H1 (cell line): ENCODE data around the gene MBLAC2. TPM values are rescaled to one million over a fixed set of nuclear protein-coding genes. Genes with fewer than 3 reads are reported as not detected.

Experiments
- CTCF ChIA-PET: fragments of 300-600 bp; sonication (Branson Sonifier 250); formaldehyde crosslinking; loops from one replicate; lab custom pipeline; 2021; ENCODE audit not compliant: partially characterized antibody; lab: Charles Lee
- POLR2A ChIA-PET: fragments of 300-600 bp; sonication (Branson Sonifier 250); formaldehyde crosslinking; loops from one replicate; lab custom pipeline; 2021; ENCODE audit warnings: inconsistent platforms; ENCODE audit not compliant: partially characterized antibody; lab: Charles Lee
- DNase-seq, 2 experiments: peaks; one replicate each; pipeline versions ENCODE4 v3.0.0 to v3.0.0-alpha.2; 2010 to 2022; ENCODE audit warnings: low spot score in 2 of 2, low read depth in 1 of 2, mixed read lengths in 1 of 2
- FAIRE-seq: peaks from 2 replicates; lab custom pipeline; 2011; peaks lifted over from hg19 to GRCh38; lab: Jason Lieb, UNC
- H2AFZ ChIP-seq: 2 replicates; pipeline ENCODE4 v1.8.1; 2012; ENCODE audit warnings: low read length, inconsistent platforms
- H2AK5ac ChIP-seq: 2 replicates; pipeline ENCODE4 v1.6.1; 2013; ENCODE audit warnings: low read depth, low read length
- H2BK120ac ChIP-seq: replicated peaks from 2 replicates; pipeline ENCODE3; 2013; ENCODE audit warnings: low read depth, low read length, inconsistent platforms
- H2BK12ac ChIP-seq: 2 replicates; pipeline ENCODE4 v1.6.1; 2013; ENCODE audit warnings: low read depth, low read length
- H2BK15ac ChIP-seq: 2 replicates; pipeline ENCODE4 v1.6.1; 2013; ENCODE audit warnings: low read length
- H2BK20ac ChIP-seq: 2 replicates; pipeline ENCODE4 v1.6.1; 2013; ENCODE audit warnings: low read length
- H2BK5ac ChIP-seq: 2 replicates; pipeline ENCODE4 v1.6.1; 2013; ENCODE audit warnings: low read depth, low read length
- H3K14ac ChIP-seq: 2 replicates; pipeline ENCODE4 v1.6.1; 2013; ENCODE audit warnings: inconsistent platforms; ENCODE audit not compliant: insufficient read length
- H3K18ac ChIP-seq: 2 replicates; pipeline ENCODE4 v1.6.1; 2013; ENCODE audit warnings: low read length; ENCODE audit errors: extremely low read depth
- H3K23ac ChIP-seq: 2 replicates; pipeline ENCODE4 v1.6.1; 2013; ENCODE audit warnings: inconsistent platforms; ENCODE audit not compliant: insufficient read length
- H3K23me2 ChIP-seq: 2 replicates; pipeline ENCODE4 v1.6.1; 2013; ENCODE audit warnings: low read depth, low read length
- H3K27ac ChIP-seq: 2 replicates; pipeline ENCODE4 v1.6.1; 2011; ENCODE audit warnings: low read depth, low read length, inconsistent platforms
- H3K27me3 ChIP-seq, 4 experiments: replicated peaks in 1 of 4; 1 replicate in 1 of 4; 2 replicates in 3 of 4; pipeline versions ENCODE4 v1.6.1 to v1.8.1; 2011 to 2013; ENCODE audit warnings: low read length in 3 of 4, mild to moderate bottlenecking in 3 of 4, inconsistent platforms in 2 of 4, mixed read lengths in 2 of 4, moderate library complexity in 1 of 4; ENCODE audit not compliant: control insufficient read depth in 3 of 4, insufficient read depth in 3 of 4; ENCODE audit errors: extremely low read depth in 1 of 4
- H3K36me3 ChIP-seq, 4 experiments: 2 replicates each; pipeline versions ENCODE4 v1.6.1 to v1.8.1; 2011 to 2013; ENCODE audit warnings: mild to moderate bottlenecking in 4 of 4, low read length in 3 of 4, moderate library complexity in 2 of 4, control low read depth in 1 of 4, inconsistent platforms in 1 of 4; ENCODE audit not compliant: insufficient read depth in 4 of 4, control insufficient read depth in 2 of 4
- H3K4ac ChIP-seq: replicated peaks from 2 replicates; pipeline ENCODE3; 2013; ENCODE audit warnings: low read length, low read depth, mixed read lengths, inconsistent platforms; ENCODE audit not compliant: insufficient read length
- H3K4me1 ChIP-seq, 4 experiments: replicated peaks in 1 of 4; 1 replicate in 1 of 4; 2 replicates in 3 of 4; pipeline versions ENCODE4 v1.6.1 to v1.8.1; 2011 to 2013; ENCODE audit warnings: low read length in 3 of 4, inconsistent platforms in 2 of 4, mixed read lengths in 1 of 4; ENCODE audit not compliant: insufficient read depth in 4 of 4, control insufficient read depth in 3 of 4
- H3K4me2 ChIP-seq, 2 experiments: 2 replicates each; pipeline versions ENCODE4 v1.6.1 to v1.8.1; 2011 to 2013; ENCODE audit warnings: low read depth in 2 of 2, low read length in 2 of 2, control low read depth in 1 of 2, inconsistent platforms in 1 of 2, mild to moderate bottlenecking in 1 of 2; ENCODE audit not compliant: insufficient read depth in 1 of 2
- H3K4me3 ChIP-seq, 4 experiments: fragments of 200-600, 300-600 bp in 1 of 4; sonication (generic), shearing (Covaris generic), sonication (Bioruptor Twin) in 1 of 4; 2 replicates each; pipeline versions ENCODE4 v1.5.1 to v1.8.1; 2011 to 2016; ENCODE audit warnings: low read length in 4 of 4, low read depth in 3 of 4, control low read depth in 2 of 4, inconsistent platforms in 2 of 4, mild to moderate bottlenecking in 2 of 4, mixed read lengths in 1 of 4, moderate library complexity in 1 of 4; ENCODE audit not compliant: insufficient read depth in 2 of 4; ENCODE audit errors: extremely low read depth in 1 of 4
- H3K56ac ChIP-seq: replicated peaks from 2 replicates; pipeline ENCODE3; 2013; ENCODE audit warnings: low read depth, mild to moderate bottlenecking, mixed read lengths, low read length, inconsistent platforms; ENCODE audit not compliant: insufficient read length
- H3K79me1 ChIP-seq: 2 replicates; pipeline ENCODE4 v1.6.1; 2013; ENCODE audit warnings: low read depth, low read length, control low read depth
- H3K79me2 ChIP-seq, 2 experiments: 2 replicates each; pipeline versions ENCODE4 v1.6.1 to v1.8.1; 2012 to 2013; ENCODE audit warnings: low read length in 2 of 2, mild to moderate bottlenecking in 2 of 2, inconsistent platforms in 1 of 2; ENCODE audit not compliant: insufficient read depth in 2 of 2, control insufficient read depth in 1 of 2
- H3K9ac ChIP-seq, 4 experiments: replicated peaks in 1 of 4; 1 replicate in 1 of 4; 2 replicates in 3 of 4; pipeline versions ENCODE4 v1.6.1 to v1.8.1; 2011 to 2013; ENCODE audit warnings: low read depth in 3 of 4, low read length in 3 of 4, control low read depth in 2 of 4, mild to moderate bottlenecking in 2 of 4, moderate library complexity in 2 of 4, inconsistent platforms in 1 of 4; ENCODE audit errors: extremely low read depth in 1 of 4
- H3K9me3 ChIP-seq, 2 experiments: 2 replicates each; pipeline versions ENCODE4 v1.6.1 to v1.8.1; 2012 to 2013; ENCODE audit warnings: mild to moderate bottlenecking in 2 of 2, moderate library complexity in 2 of 2, control low read depth in 1 of 2, inconsistent platforms in 1 of 2, low read depth in 1 of 2, low read length in 1 of 2, mixed read lengths in 1 of 2; ENCODE audit not compliant: insufficient read depth in 2 of 2
- H4K20me1 ChIP-seq, 2 experiments: replicated peaks in 1 of 2; 2 replicates each; pipeline versions ENCODE3 to v1.8.1; 2011 to 2013; ENCODE audit warnings: inconsistent platforms in 2 of 2, low read length in 2 of 2, mild to moderate bottlenecking in 1 of 2; ENCODE audit not compliant: insufficient read depth in 2 of 2, control insufficient read depth in 1 of 2
- H4K5ac ChIP-seq: 2 replicates; pipeline ENCODE4 v1.6.1; 2013; ENCODE audit warnings: low read length, low read depth, mixed read lengths, inconsistent platforms; ENCODE audit not compliant: insufficient read length
- H4K8ac ChIP-seq: 2 replicates; pipeline ENCODE4 v1.8.0; 2013; ENCODE audit warnings: mild to moderate bottlenecking, moderate library complexity, low read length, inconsistent platforms; ENCODE audit not compliant: insufficient read depth; ENCODE audit errors: extremely low read depth
- H4K91ac ChIP-seq: replicated peaks from 2 replicates; pipeline ENCODE3; 2013; ENCODE audit warnings: low read length, mixed read lengths, inconsistent platforms; ENCODE audit not compliant: insufficient read length
- BRCA1 ChIP-seq: IDR thresholded peaks from 2 replicates; pipeline ENCODE4 v1.6.1; 2012; ENCODE audit warnings: low read depth, low read length, improper control_type of control experiment
- CHD1 ChIP-seq: IDR thresholded peaks from 2 replicates; pipeline ENCODE4 v1.6.1; 2012; ENCODE audit warnings: low read depth, low read length, improper control_type of control experiment
- EZH2 ChIP-seq: fragments of 200-600 bp; sonication (generic); IDR thresholded peaks from 2 replicates; pipeline ENCODE4 v1.7.1; 2012; ENCODE audit warnings: low read depth, mild to moderate bottlenecking, moderate library complexity, low read length, inconsistent platforms; ENCODE audit not compliant: severe bottlenecking
- FOSL1 ChIP-seq: IDR thresholded peaks from 2 replicates; pipeline ENCODE4 v1.6.1; 2011; ENCODE audit warnings: mild to moderate bottlenecking, low read depth, low read length, moderate library complexity; ENCODE audit not compliant: insufficient read depth
- GABPA ChIP-seq: IDR thresholded peaks from 2 replicates; pipeline ENCODE4 v1.6.1; 2011; ENCODE audit warnings: mild to moderate bottlenecking, low read length, moderate library complexity, borderline replicate concordance; ENCODE audit not compliant: insufficient read depth
- JUN ChIP-seq: IDR thresholded peaks from 2 replicates; pipeline ENCODE4 v1.6.1; 2011; ENCODE audit warnings: low read depth, mild to moderate bottlenecking, improper control_type of control experiment, low read length
- SIX5 ChIP-seq: IDR thresholded peaks from 2 replicates; pipeline ENCODE4 v1.6.1; 2011; ENCODE audit warnings: mild to moderate bottlenecking, low read depth, low read length
- SP4 ChIP-seq: IDR thresholded peaks from 2 replicates; pipeline ENCODE4 v1.6.1; 2012; ENCODE audit warnings: low read length, inconsistent platforms
- SUZ12 ChIP-seq: fragments of 200-600 bp; sonication (generic); IDR thresholded peaks from 2 replicates; pipeline ENCODE4 v1.6.1; 2012; ENCODE audit warnings: mild to moderate bottlenecking, inconsistent platforms, low read length, moderate library complexity, mixed read lengths
- YY1 ChIP-seq: IDR thresholded peaks from 2 replicates; pipeline ENCODE4 v1.6.1; 2011; ENCODE audit warnings: low read depth, mild to moderate bottlenecking, low read length
- WGBS, 2 experiments: shearing (Covaris generic) in 1 of 2; methylation state at CpG; one replicate each; pipeline versions ENCODE4 v1.1.6 to v1.1.7; 2013 to 2015; ENCODE audit warnings: low lambda C conversion rate in 2 of 2, mixed read lengths in 2 of 2, inconsistent platforms in 1 of 2, low coverage in 1 of 2, missing lambda C conversion rate in 1 of 2; ENCODE audit not compliant: insufficient replicate concordance in 2 of 2, insufficient coverage in 1 of 2, insufficient read length in 1 of 2; ENCODE audit errors: extremely low coverage in 1 of 2, missing lambda C conversion rate in 1 of 2; 5-methylcytosine and 5-hydroxymethylcytosine counted together
- polyA plus RNA-seq, 7 experiments: library from polyadenylated mRNA; depleted of rRNA in 3 of 7; stranded (reverse) in 5 of 7; unstranded in 2 of 7; fragments of >200 nt in 5 of 7; fragments of 200-250 nt in 2 of 7; gene quantifications; 1 replicate in 5 of 7; 2 replicates in 1 of 7; 4 replicates in 1 of 7; pipeline versions ENCODE4 v1.2.1 to v1.2.3, GENCODE V29; 2011 to 2013; ENCODE audit warnings: missing spikeins in 2 of 7, mixed read lengths in 2 of 7
- total RNA-seq: library from RNA; stranded (reverse); fragmentation: NEBNext Ultra II Directional; extraction: Animal tissue kit (Norgen Biotek cat#: 25700); gene quantifications from 2 replicates; pipeline ENCODE4 v1.2.1, GENCODE V29; 2021
- TF ChIP-seq, protein P1 (sequence below): IDR thresholded peaks from 2 replicates; pipeline ENCODE4 v1.6.1; 2011; ENCODE audit warnings: low read length, improper control_type of control experiment

Gene MBLAC2
- total and polyA plus RNA-seq, 2 of the 8 experiments (the other 6 are each of a cell fraction or from before 2014, with no cell fraction given), result 2.8 to 6.7 TPM

- POLR2A ChIA-PET, result interaction anchor here (0.7 to 2.6 kb wide), 7 partner anchors 9 to 418 kb away, joined by 3 to 10 read pairs (median 3); partner anchors contain the start of gene CETN3
- H2AFZ ChIP-seq, result no peak overlapping the region
- TF ChIP-seq GABPA (no peak), YY1 (no peak), CHD1 (no peak), BRCA1 (no peak), JUN (no peak), FOSL1 (no peak), SUZ12 (no peak), EZH2 (no peak), SIX5 (no peak), SP4 (no peak)
- TF ChIP-seq, protein P1, sequence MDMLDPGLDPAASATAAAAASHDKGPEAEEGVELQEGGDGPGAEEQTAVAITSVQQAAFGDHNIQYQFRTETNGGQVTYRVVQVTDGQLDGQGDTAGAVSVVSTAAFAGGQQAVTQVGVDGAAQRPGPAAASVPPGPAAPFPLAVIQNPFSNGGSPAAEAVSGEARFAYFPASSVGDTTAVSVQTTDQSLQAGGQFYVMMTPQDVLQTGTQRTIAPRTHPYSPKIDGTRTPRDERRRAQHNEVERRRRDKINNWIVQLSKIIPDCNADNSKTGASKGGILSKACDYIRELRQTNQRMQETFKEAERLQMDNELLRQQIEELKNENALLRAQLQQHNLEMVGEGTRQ, result no peak
Measured at GRCh38 chr5:90477621-90478215, 3.1 kb upstream of the MBLAC2 start.

More at GRCh38 chr5:90477621-90478215, 3.1 kb upstream of the MBLAC2 start:
- Histone ChIP-seq H3K56ac (no peak overlapping the region), H4K91ac (peak overlapping the region; percentile 9), H3K14ac (no peak overlapping the region), H3K36me3 (peaks cover 0 to 15% (median 5%) of the 10 kb centered on the region in 4 experiments; a peak in 3 of 8 replicates), H4K8ac (no peak overlapping the region), H2BK120ac (peak overlapping the region; percentile 2), H3K23ac (no peak overlapping the region), H2BK5ac (peak overlapping the region; percentile 10; the same call in 1 of the 2 replicates), H3K9ac (no peak overlapping the region; a peak in 2 of 7 replicates), H3K9me3 (no peaks in the 10 kb centered on the region), H4K20me1 (no peaks in the 10 kb centered on the region), H2BK15ac (no peak overlapping the region), H4K5ac (no peak overlapping the region), H3K18ac (peak overlapping the region; percentile 40; the same call in 1 of the 2 replicates), H3K4ac (peak overlapping the region; percentile 55), H3K79me2 (peaks cover 9 to 70% of the 10 kb centered on the region in 2 experiments; a peak in 3 of 4 replicates), H3K27me3 (no peaks in the 10 kb centered on the region), H2AK5ac (no peak overlapping the region), H3K4me3 (peak overlapping the region in 3 of 4 experiments; percentile 0 to 91 (median 14); a peak in 5 of 8 replicates), H3K4me1 (peaks cover 5 to 26% (median 14%) of the 10 kb centered on the region in 4 experiments; a peak in 6 of 7 replicates), H2BK20ac (no peak overlapping the region; the same call in 1 of the 2 replicates), H2BK12ac (no peak overlapping the region), H3K23me2 (peaks cover 24% of the 10 kb centered on the region), H3K4me2 (peak overlapping the region; percentile 90 to 92), H3K27ac (peak overlapping the region; percentile 63; the same call in 1 of the 2 replicates), H3K79me1 (no peaks in the 10 kb centered on the region; the same call in 1 of the 2 replicates)
- WGBS, 2 experiments, result 57% methylated on average over 8 of the region's 8 CpGs; no CpG with 5 or more reads in 1 of the 2 experiments
- no peak for DNase-seq
- CTCF ChIA-PET, result interaction anchor here (0.6 to 2.0 kb wide), 13 partner anchors 10 to 328 kb away, joined by 3 to 9 read pairs (median 3); partner anchors contain the start of gene LYSMD3
- no peak for FAIRE-seq
